Measurements from ENCODE around the gene ENPEP.

ENPEP gene

GRCh38 chr4:110533590-110533910 lies 57.6 kb downstream of the ENPEP start:
- DNase-seq (ENCODE audit: low read depth) = no peak
- TF ChIP-seq CTCF (IDR thresholded peaks at IDR 0.05; ENCODE audit: control insufficient read depth, insufficient read depth, low read depth, low read length, missing control alignments) = no peak
- no peak overlapping the region for H3K4me3 ChIP-seq (ENCODE audit: control insufficient read depth, low read depth, low read length)

- TF ChIP-seq CTCF (IDR thresholded peaks at IDR 0.05; ENCODE audit: control insufficient read depth, insufficient read depth, low read depth, low read length, missing control alignments) = no peak
- DNase-seq (ENCODE audit: low read depth) = peak; percentile 91
- no peak overlapping the region for H3K4me3 ChIP-seq (ENCODE audit: control insufficient read depth, low read depth, low read length)
These were observed 58.0 kb downstream of the ENPEP start for GRCh38 chr4:110533940-110534339.

- no peak for TF ChIP-seq CTCF (IDR thresholded peaks at IDR 0.05; ENCODE audit: control insufficient read depth, insufficient read depth, low read depth, low read length, missing control alignments)
- no peak for DNase-seq (ENCODE audit: low read depth)
- no peak overlapping the region for H3K4me3 ChIP-seq (ENCODE audit: control insufficient read depth, low read depth, low read length)
These were observed 64.6 kb downstream of the ENPEP start for GRCh38 chr4:110540581-110540980.

GRCh38 chr4:110540982-110541451 lies 65.1 kb downstream of the ENPEP start:
- peak; percentile 59 for DNase-seq (ENCODE audit: low read depth)
- H3K4me3 ChIP-seq (ENCODE audit: control insufficient read depth, low read depth, low read length) = no peak overlapping the region
- TF ChIP-seq CTCF (IDR thresholded peaks at IDR 0.05; ENCODE audit: control insufficient read depth, insufficient read depth, low read depth, low read length, missing control alignments) = no peak

- no peak overlapping the region for H3K4me3 ChIP-seq (ENCODE audit: control insufficient read depth, low read depth, low read length)
- no peak for DNase-seq (ENCODE audit: low read depth)
- TF ChIP-seq CTCF (IDR thresholded peaks at IDR 0.05; ENCODE audit: control insufficient read depth, insufficient read depth, low read depth, low read length, missing control alignments) = no peak
These were observed 67.6 kb downstream of the ENPEP start for GRCh38 chr4:110543577-110543976.

GRCh38 chr4:110544594-110544993 lies 68.6 kb downstream of the ENPEP start:
- no peak overlapping the region for H3K4me3 ChIP-seq (ENCODE audit: control insufficient read depth, low read depth, low read length)
- DNase-seq (ENCODE audit: low read depth) = no peak
- no peak for TF ChIP-seq CTCF (IDR thresholded peaks at IDR 0.05; ENCODE audit: control insufficient read depth, insufficient read depth, low read depth, low read length, missing control alignments)

GRCh38 chr4:110550260-110550659 lies 74.3 kb downstream of the ENPEP start:
- TF ChIP-seq CTCF (IDR thresholded peaks at IDR 0.05; ENCODE audit: control insufficient read depth, insufficient read depth, low read depth, low read length, missing control alignments) = no peak
- no peak for DNase-seq (ENCODE audit: low read depth)
- H3K4me3 ChIP-seq (ENCODE audit: control insufficient read depth, low read depth, low read length) = no peak overlapping the region
